Lung (tissue), 12 donors: ENCODE measurements around the gene CDHR1. TPM values are rescaled to one million over a fixed set of nuclear protein-coding genes. Genes with fewer than 3 reads are reported as not detected.

Experiments used
- ATAC-seq: fragments of 200-7000 bp; cut with Tn5 transposase; one replicate; pipeline ENCODE4 v1.9.1; 2020; ENCODE audit warnings: moderate number of reproducible peaks; ENCODE audit not compliant: insufficient read depth, low FRiP score
- DNase-seq, 3 donors: peaks; one replicate each; pipeline ENCODE4 v3.0.0-alpha.2; 2013 to 2017
- H3K27ac ChIP-seq, 2 donors: one replicate each; pipeline ENCODE4 v1.5.1; 2013; ENCODE audit warnings: mild to moderate bottlenecking in 2 of 2, moderate library complexity in 2 of 2, control low read depth in 1 of 2, inconsistent platforms in 1 of 2, low read depth in 1 of 2, low read length in 1 of 2
- H3K27me3 ChIP-seq, 3 donors: one replicate each; pipeline ENCODE4 v1.5.1; 2013; ENCODE audit warnings: low read length in 2 of 3; ENCODE audit not compliant: control insufficient read depth in 3 of 3, insufficient read depth in 3 of 3
- H3K36me3 ChIP-seq, 4 donors: one replicate each; pipeline ENCODE4 v1.5.1; 2013; ENCODE audit warnings: low read length in 4 of 4, mild to moderate bottlenecking in 1 of 4, moderate library complexity in 1 of 4; ENCODE audit not compliant: control insufficient read depth in 4 of 4, insufficient read depth in 4 of 4
- H3K4me1 ChIP-seq, 5 donors: one replicate each; pipeline ENCODE4 v1.5.1; 2013; ENCODE audit warnings: low read length in 5 of 5, mild to moderate bottlenecking in 2 of 5, moderate library complexity in 1 of 5; ENCODE audit not compliant: control insufficient read depth in 5 of 5, insufficient read depth in 5 of 5
- H3K4me3 ChIP-seq: one replicate; pipeline ENCODE4 v1.5.1; 2013; ENCODE audit warnings: mild to moderate bottlenecking, control low read depth, moderate library complexity
- H3K9ac ChIP-seq, 2 donors: one replicate each; pipeline ENCODE4 v1.5.1; 2013; ENCODE audit warnings: low read length in 2 of 2, control low read depth in 1 of 2; ENCODE audit not compliant: insufficient read depth in 1 of 2
- H3K9me3 ChIP-seq, 4 donors: one replicate each; pipeline ENCODE4 v1.5.1; 2013; ENCODE audit warnings: low read length in 3 of 4, mild to moderate bottlenecking in 1 of 4, moderate library complexity in 1 of 4; ENCODE audit not compliant: control insufficient read depth in 4 of 4, insufficient read depth in 3 of 4
- WGBS, 2 donors: extraction: QIAGEN DNeasy Blood & Tissue Kit; methylation state at CpG; one replicate each; pipeline ENCODE4 v1.1.7; 2013; 5-methylcytosine and 5-hydroxymethylcytosine counted together
- polyA plus RNA-seq, 2 donors: library from polyadenylated mRNA; stranded (reverse); fragments of 200-250 nt; gene quantifications; one replicate each; pipeline ENCODE4 v1.2.1, GENCODE V29; 2013
- total RNA-seq, 2 donors: library from RNA; depleted of rRNA in 1 of 2; stranded (reverse); fragments of >200 nt in 1 of 2; gene quantifications; one replicate each; pipeline ENCODE4 v1.2.1, GENCODE V29; 2014 to 2021
- TF ChIP-seq, protein P1 (sequence below): IDR thresholded peaks from 2 replicates; pipeline ENCODE4 v1.5.1; 2012; ENCODE audit warnings: mild to moderate bottlenecking; ENCODE audit errors: control extremely low read depth, extremely low read depth
- donor health status: control.
- donor health status: control.
- donor health status: Bipolar disorder and iron deficiency.
- donor health status: healthy.
- donor health status: DM: yes; HTN: yes; CAD: no.

CDHR1 gene
- total and polyA plus RNA-seq, 4 donors: 0.10 to 0.49 (median 0.32) TPM

DNA sequence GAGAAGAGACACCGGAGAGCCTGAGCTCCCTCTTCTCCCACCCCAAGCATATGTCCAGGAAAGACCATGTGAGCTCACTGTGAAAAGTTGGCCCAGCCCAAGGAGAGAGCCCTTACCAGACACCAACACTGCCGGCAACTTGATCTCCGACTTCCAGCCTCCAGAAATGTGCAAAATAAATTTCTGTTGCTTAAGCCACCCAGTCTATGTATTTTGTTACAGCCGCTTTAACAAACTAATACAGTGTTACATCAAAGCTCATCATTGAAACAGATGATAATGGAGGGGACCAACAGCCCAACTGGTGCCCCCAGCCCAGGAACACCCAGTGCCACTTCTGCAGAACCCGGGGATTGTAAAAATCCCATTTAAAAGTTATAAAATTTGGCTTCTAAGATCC, 69.4 kb downstream of the CDHR1 start:
- TF ChIP-seq, protein P1, sequence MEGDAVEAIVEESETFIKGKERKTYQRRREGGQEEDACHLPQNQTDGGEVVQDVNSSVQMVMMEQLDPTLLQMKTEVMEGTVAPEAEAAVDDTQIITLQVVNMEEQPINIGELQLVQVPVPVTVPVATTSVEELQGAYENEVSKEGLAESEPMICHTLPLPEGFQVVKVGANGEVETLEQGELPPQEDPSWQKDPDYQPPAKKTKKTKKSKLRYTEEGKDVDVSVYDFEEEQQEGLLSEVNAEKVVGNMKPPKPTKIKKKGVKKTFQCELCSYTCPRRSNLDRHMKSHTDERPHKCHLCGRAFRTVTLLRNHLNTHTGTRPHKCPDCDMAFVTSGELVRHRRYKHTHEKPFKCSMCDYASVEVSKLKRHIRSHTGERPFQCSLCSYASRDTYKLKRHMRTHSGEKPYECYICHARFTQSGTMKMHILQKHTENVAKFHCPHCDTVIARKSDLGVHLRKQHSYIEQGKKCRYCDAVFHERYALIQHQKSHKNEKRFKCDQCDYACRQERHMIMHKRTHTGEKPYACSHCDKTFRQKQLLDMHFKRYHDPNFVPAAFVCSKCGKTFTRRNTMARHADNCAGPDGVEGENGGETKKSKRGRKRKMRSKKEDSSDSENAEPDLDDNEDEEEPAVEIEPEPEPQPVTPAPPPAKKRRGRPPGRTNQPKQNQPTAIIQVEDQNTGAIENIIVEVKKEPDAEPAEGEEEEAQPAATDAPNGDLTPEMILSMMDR: no peak
- no peaks in the 10 kb centered on the region for H3K36me3 ChIP-seq
- H3K4me1 ChIP-seq: peaks cover 0 to 2% (median 0%) of the 10 kb centered on the region in 5 donors
- H3K9ac ChIP-seq: no peak overlapping the region
- WGBS, 2 donors: 88 to 93% methylated on average over 5 of the region's 5 CpGs
- no peaks in the 10 kb centered on the region for H3K9me3 ChIP-seq
- H3K4me3 ChIP-seq: no peak overlapping the region
- no peak for ATAC-seq
- H3K27me3 ChIP-seq: no peaks in the 10 kb centered on the region
- H3K27ac ChIP-seq: no peak overlapping the region
- no peak for DNase-seq

GRCh38 chr10:84264611-84265141, 70.3 kb downstream of the CDHR1 start:
- ATAC-seq (peak; percentile 79), DNase-seq (peak; percentile 66 to 70 (median 69))
- Histone ChIP-seq H3K27me3 (no peaks in the 10 kb centered on the region), H3K27ac (no peak overlapping the region), H3K4me3 (no peak overlapping the region), H3K36me3 (no peaks in the 10 kb centered on the region), H3K9me3 (no peaks in the 10 kb centered on the region), H3K4me1 (peaks cover 0 to 2% (median 0%) of the 10 kb centered on the region in 5 donors), H3K9ac (no peak overlapping the region)
- TF ChIP-seq, protein P1: peak; percentile 92
- 2 to 4% methylated on average over 11 of the region's 11 CpGs for WGBS, 2 donors

DNA sequence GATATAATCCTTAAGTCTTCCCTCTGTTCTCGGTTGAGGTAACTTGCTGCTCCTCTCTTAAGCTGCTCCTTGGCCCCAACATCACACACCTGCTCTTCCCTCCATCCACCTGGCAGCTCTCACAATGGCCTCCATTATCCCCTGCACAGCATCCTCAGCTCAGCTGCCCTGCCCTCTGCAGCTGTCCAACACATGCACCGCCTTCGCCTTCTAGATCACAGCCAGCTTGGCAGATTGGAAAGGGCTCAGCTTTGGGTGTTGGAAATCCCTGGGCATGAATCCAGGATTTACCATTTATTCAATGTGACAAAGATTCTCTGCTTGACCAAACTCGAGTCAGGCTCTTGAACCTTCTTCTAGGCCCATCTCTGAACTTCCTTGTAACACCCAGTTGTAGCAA, 71.1 kb downstream of the CDHR1 start:
- Histone ChIP-seq H3K27ac (no peak overlapping the region), H3K9me3 (no peaks in the 10 kb centered on the region), H3K9ac (no peak overlapping the region), H3K4me3 (no peak overlapping the region), H3K36me3 (no peaks in the 10 kb centered on the region), H3K4me1 (peaks cover 0 to 2% (median 0%) of the 10 kb centered on the region in 5 donors), H3K27me3 (no peaks in the 10 kb centered on the region)
- 80 to 95% methylated on average over 4 of the region's 4 CpGs for WGBS, 2 donors
- ATAC-seq (no peak), DNase-seq (no peak)
- TF ChIP-seq, protein P1: no peak
